ENCODE results near the gene PLA2G1B. TPM values are rescaled to one million over a fixed set of nuclear protein-coding genes. Genes with fewer than 3 reads are reported as not detected.

The PLA2G1B gene
- total and polyA plus RNA-seq, 4 donors: 0.39 to 4.6 (median 1.1) TPM

GRCh38 chr12:120350576-120351350 lies 23.2 kb upstream of the PLA2G1B start:
- no peak for DNase-seq (ENCODE audit: low spot score)
- no peaks in the 10 kb centered on the region for H3K27me3 ChIP-seq (ENCODE audit: control insufficient read depth in 4 of 4, insufficient read depth in 4 of 4, low read length in 3 of 4)
- 31% methylated on average over 19 of the region's 19 CpGs for WGBS
- no peaks in the 10 kb centered on the region for H3K9me3 ChIP-seq (ENCODE audit: control insufficient read depth in 4 of 4, low read length in 3 of 4)
- TF ChIP-seq SP1 (IDR thresholded peaks at IDR 0.05) (peak; percentile 55), GABPA (IDR thresholded peaks at IDR 0.05 in 1 of 2, conservative IDR thresholded peaks at IDR 0.05 in 1 of 2) (no peak), YY1 (IDR thresholded peaks at IDR 0.05) (peak; percentile 77), RAD21 (IDR thresholded peaks at IDR 0.05) (peak in 1 of 2 donors; percentile 28), CTCF (IDR thresholded peaks at IDR 0.05; ENCODE audit: low read depth, low read length, missing input control) (no peak), ATF3 (IDR thresholded peaks at IDR 0.05) (no peak), RXRA (IDR thresholded peaks at IDR 0.05) (peak; percentile 38 to 52), HNF4G (IDR thresholded peaks at IDR 0.05) (no peak), JUND (IDR thresholded peaks at IDR 0.05) (no peak), EGR1 (IDR thresholded peaks at IDR 0.05; ENCODE audit: low read depth in 2 of 2) (no peak), TAF1 (conservative IDR thresholded peaks at IDR 0.05) (peak; percentile 71), FOXA1 (IDR thresholded peaks at IDR 0.05) (no peak), HNF4A (conservative IDR thresholded peaks at IDR 0.05) (peak; percentile 48 to 51), MAX (IDR thresholded peaks at IDR 0.05) (no peak), FOXA2 (IDR thresholded peaks at IDR 0.05) (peak; percentile 17)
- TF ChIP-seq, protein P1, sequence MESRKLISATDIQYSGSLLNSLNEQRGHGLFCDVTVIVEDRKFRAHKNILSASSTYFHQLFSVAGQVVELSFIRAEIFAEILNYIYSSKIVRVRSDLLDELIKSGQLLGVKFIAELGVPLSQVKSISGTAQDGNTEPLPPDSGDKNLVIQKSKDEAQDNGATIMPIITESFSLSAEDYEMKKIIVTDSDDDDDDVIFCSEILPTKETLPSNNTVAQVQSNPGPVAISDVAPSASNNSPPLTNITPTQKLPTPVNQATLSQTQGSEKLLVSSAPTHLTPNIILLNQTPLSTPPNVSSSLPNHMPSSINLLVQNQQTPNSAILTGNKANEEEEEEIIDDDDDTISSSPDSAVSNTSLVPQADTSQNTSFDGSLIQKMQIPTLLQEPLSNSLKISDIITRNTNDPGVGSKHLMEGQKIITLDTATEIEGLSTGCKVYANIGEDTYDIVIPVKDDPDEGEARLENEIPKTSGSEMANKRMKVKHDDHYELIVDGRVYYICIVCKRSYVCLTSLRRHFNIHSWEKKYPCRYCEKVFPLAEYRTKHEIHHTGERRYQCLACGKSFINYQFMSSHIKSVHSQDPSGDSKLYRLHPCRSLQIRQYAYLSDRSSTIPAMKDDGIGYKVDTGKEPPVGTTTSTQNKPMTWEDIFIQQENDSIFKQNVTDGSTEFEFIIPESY (IDR thresholded peaks at IDR 0.05): no peak
- TF ChIP-seq, protein P2, sequence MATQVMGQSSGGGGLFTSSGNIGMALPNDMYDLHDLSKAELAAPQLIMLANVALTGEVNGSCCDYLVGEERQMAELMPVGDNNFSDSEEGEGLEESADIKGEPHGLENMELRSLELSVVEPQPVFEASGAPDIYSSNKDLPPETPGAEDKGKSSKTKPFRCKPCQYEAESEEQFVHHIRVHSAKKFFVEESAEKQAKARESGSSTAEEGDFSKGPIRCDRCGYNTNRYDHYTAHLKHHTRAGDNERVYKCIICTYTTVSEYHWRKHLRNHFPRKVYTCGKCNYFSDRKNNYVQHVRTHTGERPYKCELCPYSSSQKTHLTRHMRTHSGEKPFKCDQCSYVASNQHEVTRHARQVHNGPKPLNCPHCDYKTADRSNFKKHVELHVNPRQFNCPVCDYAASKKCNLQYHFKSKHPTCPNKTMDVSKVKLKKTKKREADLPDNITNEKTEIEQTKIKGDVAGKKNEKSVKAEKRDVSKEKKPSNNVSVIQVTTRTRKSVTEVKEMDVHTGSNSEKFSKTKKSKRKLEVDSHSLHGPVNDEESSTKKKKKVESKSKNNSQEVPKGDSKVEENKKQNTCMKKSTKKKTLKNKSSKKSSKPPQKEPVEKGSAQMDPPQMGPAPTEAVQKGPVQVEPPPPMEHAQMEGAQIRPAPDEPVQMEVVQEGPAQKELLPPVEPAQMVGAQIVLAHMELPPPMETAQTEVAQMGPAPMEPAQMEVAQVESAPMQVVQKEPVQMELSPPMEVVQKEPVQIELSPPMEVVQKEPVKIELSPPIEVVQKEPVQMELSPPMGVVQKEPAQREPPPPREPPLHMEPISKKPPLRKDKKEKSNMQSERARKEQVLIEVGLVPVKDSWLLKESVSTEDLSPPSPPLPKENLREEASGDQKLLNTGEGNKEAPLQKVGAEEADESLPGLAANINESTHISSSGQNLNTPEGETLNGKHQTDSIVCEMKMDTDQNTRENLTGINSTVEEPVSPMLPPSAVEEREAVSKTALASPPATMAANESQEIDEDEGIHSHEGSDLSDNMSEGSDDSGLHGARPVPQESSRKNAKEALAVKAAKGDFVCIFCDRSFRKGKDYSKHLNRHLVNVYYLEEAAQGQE (IDR thresholded peaks at IDR 0.05): no peak
- H3K4me3 ChIP-seq (ENCODE audit: low read depth in 1 of 3, low read length in 3 of 3): peak overlapping the region in 2 of 3 donors; percentile 22 to 38
- no peaks in the 10 kb centered on the region for H3K36me3 ChIP-seq (ENCODE audit: control insufficient read depth in 4 of 4, insufficient read depth in 3 of 4, low read depth in 1 of 4, low read length in 3 of 4)
- H3K27ac ChIP-seq (ENCODE audit: low read depth in 1 of 2, low read length in 2 of 2): peak overlapping the region in 1 of 2 donors; percentile 50
- peak overlapping the region; percentile 14 to 42 for H3K9ac ChIP-seq (ENCODE audit: low read depth in 1 of 2, low read length in 2 of 2)
- H3K4me1 ChIP-seq (ENCODE audit: control insufficient read depth in 4 of 4, insufficient read depth in 4 of 4, low read length in 3 of 4): peaks cover 4 to 20% (median 13%) of the 10 kb centered on the region in 4 donors
